ENCODE measurements around the gene ZFHX3. TPM values are rescaled to one million over a fixed set of nuclear protein-coding genes. Genes with fewer than 3 reads are reported as not detected.

Gene ZFHX3
- total RNA-seq, 2 donors from 2014 or later, result 0.79 to 2.2 TPM

DNA sequence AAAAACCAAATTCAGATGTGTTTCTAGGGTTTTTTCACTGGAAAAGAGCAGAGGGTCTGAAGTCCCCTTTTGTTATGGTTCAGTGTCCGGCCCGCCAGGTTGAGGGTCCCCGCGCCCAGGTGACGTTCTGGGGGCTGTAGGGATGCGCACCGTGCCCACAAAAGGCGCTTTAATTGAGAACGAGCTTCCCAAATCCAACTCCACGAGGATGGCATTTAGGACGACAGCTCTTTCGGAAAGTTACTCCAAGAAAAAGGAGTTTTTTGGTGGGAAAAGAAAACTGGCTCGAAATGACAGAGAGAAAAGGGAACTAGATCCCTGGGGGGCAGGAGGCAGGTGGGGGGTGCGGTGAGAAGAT lies 15.9 kb upstream of the ZFHX3 start:
- Mint-ChIP-seq H3K27me3 (ENCODE audit: insufficient read depth) (peaks cover 100% of the 10 kb centered on the region), H3K27ac (no peak overlapping the region), H3K4me3 (no peak overlapping the region), H3K36me3 (ENCODE audit: low read depth) (no peaks in the 10 kb centered on the region), H3K4me1 (peaks cover 22% of the 10 kb centered on the region), H3K9me3 (no peaks in the 10 kb centered on the region)
- H3K27me3 ChIP-seq (ENCODE audit: control insufficient read depth, insufficient read depth, low read length, poor library complexity, severe bottlenecking), result peaks cover 100% of the 10 kb centered on the region
- WGBS, 2 experiments (ENCODE audit: insufficient coverage in 1 of 2, insufficient read length in 1 of 2), result 2 to 4% methylated on average over 10 to 14 of the region's 14 CpGs
- no peak overlapping the region for H3K9ac ChIP-seq (ENCODE audit: extremely low read depth, low read length, poor library complexity, severe bottlenecking)
- no peaks in the 10 kb centered on the region for H3K9me3 ChIP-seq (ENCODE audit: control insufficient read depth, low read length)
- no peak for DNase-seq
- H3K36me3 ChIP-seq (ENCODE audit: control insufficient read depth, insufficient read depth, low read length), result no peaks in the 10 kb centered on the region
- no peak overlapping the region for H3K27ac ChIP-seq (ENCODE audit: low read depth, low read length)
- TF ChIP-seq, protein P1, sequence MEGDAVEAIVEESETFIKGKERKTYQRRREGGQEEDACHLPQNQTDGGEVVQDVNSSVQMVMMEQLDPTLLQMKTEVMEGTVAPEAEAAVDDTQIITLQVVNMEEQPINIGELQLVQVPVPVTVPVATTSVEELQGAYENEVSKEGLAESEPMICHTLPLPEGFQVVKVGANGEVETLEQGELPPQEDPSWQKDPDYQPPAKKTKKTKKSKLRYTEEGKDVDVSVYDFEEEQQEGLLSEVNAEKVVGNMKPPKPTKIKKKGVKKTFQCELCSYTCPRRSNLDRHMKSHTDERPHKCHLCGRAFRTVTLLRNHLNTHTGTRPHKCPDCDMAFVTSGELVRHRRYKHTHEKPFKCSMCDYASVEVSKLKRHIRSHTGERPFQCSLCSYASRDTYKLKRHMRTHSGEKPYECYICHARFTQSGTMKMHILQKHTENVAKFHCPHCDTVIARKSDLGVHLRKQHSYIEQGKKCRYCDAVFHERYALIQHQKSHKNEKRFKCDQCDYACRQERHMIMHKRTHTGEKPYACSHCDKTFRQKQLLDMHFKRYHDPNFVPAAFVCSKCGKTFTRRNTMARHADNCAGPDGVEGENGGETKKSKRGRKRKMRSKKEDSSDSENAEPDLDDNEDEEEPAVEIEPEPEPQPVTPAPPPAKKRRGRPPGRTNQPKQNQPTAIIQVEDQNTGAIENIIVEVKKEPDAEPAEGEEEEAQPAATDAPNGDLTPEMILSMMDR (conservative IDR thresholded peaks at IDR 0.05), result no peak
- no peaks in the 10 kb centered on the region for H3K4me1 ChIP-seq (ENCODE audit: control insufficient read depth, insufficient read depth, low read length)
- peak overlapping the region; percentile 48 for H3K4me3 ChIP-seq (ENCODE audit: low read length)

DNA sequence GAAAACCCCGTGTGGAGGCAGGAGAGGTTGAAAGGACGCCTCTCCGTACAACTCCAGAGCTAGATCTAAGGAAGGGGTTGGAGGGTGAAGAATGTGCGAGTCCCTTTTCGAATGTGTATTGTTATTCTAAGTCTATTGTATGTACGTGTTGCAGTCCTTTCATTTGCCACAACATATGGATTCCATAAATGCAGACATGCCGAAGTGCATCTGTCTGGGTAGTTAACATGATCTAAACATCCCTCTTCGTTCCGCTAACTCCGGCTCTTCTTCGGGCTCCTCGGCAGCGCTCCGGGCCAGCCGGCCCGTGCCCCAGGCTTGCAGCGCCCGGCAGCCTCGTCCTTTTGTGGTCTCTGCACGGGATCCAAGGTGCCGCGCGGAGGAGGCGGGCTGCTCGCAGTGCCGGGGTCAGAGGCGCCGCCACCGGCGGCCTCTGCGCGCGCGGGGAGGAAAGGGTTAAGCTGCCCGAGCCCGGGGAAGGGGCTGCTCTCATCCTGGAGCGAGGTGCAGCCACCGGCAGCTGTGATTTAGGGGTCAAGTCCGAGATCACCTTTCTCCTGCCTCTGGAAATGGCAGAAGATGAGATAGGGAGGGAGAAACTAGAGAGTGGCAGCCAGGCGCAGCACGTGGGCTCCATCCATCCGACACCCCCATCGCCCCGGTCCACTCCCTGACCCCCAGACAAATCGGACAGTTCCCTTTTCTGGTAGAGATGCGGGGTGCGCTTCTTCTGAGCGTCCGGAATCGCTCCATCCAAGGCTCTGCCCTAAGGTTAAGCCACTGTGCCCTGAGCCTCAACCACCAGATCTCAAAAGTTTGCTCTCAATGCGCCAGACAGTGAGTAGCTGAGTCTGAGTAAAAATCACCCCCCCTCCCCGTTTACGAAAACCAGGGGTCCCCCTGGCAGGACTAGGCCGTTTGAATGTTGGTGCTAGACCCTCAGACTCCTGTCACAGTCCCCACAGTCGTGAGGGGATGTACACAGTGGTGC lies 15.1 kb upstream of the ZFHX3 start:
- peak; percentile 88 for DNase-seq
- H3K27ac Mint-ChIP-seq, result no peak overlapping the region
- H3K27me3 Mint-ChIP-seq (ENCODE audit: insufficient read depth), result peaks cover 94% of the 10 kb centered on the region
- H3K4me3 Mint-ChIP-seq, result no peak overlapping the region
- TF ChIP-seq, protein P1 (conservative IDR thresholded peaks at IDR 0.05), result no peak
- H3K9me3 Mint-ChIP-seq, result no peaks in the 10 kb centered on the region
- H3K27ac ChIP-seq (ENCODE audit: low read depth, low read length), result no peak overlapping the region
- WGBS, 2 experiments (ENCODE audit: insufficient coverage in 1 of 2, insufficient read length in 1 of 2), result 1 to 3% methylated on average over 41 to 55 of the region's 55 CpGs
- H3K36me3 ChIP-seq (ENCODE audit: control insufficient read depth, insufficient read depth, low read length), result no peaks in the 10 kb centered on the region
- peak overlapping the region; percentile 28 for H3K4me3 ChIP-seq (ENCODE audit: low read length)
- H3K4me1 Mint-ChIP-seq, result peaks cover 22% of the 10 kb centered on the region
- H3K9ac ChIP-seq (ENCODE audit: extremely low read depth, low read length, poor library complexity, severe bottlenecking), result no peak overlapping the region
- no peaks in the 10 kb centered on the region for H3K9me3 ChIP-seq (ENCODE audit: control insufficient read depth, low read length)
- no peaks in the 10 kb centered on the region for H3K4me1 ChIP-seq (ENCODE audit: control insufficient read depth, insufficient read depth, low read length)
- H3K27me3 ChIP-seq (ENCODE audit: control insufficient read depth, insufficient read depth, low read length, poor library complexity, severe bottlenecking), result peaks cover 92% of the 10 kb centered on the region
- no peaks in the 10 kb centered on the region for H3K36me3 Mint-ChIP-seq (ENCODE audit: low read depth)

DNA sequence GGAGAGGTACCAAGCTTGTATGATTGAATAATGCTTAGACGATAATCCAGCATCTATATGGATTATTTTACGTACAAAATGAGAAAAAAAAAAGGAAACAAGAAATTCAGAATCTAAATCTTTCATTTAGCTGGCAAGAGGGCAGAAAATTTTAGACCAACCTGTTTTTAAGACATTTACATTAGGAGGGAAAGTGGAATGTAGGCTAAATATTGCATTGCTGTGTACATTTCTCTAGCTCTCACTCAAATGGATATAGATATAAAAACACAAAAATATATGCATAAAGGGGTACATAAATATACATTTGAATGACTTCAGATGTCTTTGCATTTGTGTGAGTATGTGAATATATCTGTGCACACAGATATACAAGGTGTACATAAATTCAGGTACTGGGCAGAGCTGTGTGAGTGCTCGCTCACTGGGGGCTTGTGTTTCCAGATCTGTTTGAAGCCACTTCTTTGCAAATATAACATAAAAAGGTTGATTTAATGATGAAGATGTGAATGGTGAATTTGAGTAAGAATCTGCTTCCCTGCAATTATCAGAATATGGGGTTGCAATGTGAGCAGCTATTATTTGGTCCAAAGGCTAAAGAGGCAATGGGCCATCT lies 14.2 kb upstream of the ZFHX3 start:
- no peak overlapping the region for H3K27ac ChIP-seq (ENCODE audit: low read depth, low read length)
- no peaks in the 10 kb centered on the region for H3K9me3 ChIP-seq (ENCODE audit: control insufficient read depth, low read length)
- 23 to 41% methylated on average over 3 of the region's 3 CpGs for WGBS, 2 experiments (ENCODE audit: insufficient coverage in 1 of 2, insufficient read length in 1 of 2)
- TF ChIP-seq, protein P1 (conservative IDR thresholded peaks at IDR 0.05), result no peak
- H3K27ac Mint-ChIP-seq, result no peak overlapping the region
- H3K27me3 Mint-ChIP-seq (ENCODE audit: insufficient read depth), result peaks cover 85% of the 10 kb centered on the region
- no peaks in the 10 kb centered on the region for H3K4me1 ChIP-seq (ENCODE audit: control insufficient read depth, insufficient read depth, low read length)
- H3K9ac ChIP-seq (ENCODE audit: extremely low read depth, low read length, poor library complexity, severe bottlenecking), result no peak overlapping the region
- H3K27me3 ChIP-seq (ENCODE audit: control insufficient read depth, insufficient read depth, low read length, poor library complexity, severe bottlenecking), result peaks cover 88% of the 10 kb centered on the region
- DNase-seq, result no peak
- H3K4me3 Mint-ChIP-seq, result no peak overlapping the region
- H3K36me3 ChIP-seq (ENCODE audit: control insufficient read depth, insufficient read depth, low read length), result no peaks in the 10 kb centered on the region
- H3K4me1 Mint-ChIP-seq, result peaks cover 22% of the 10 kb centered on the region
- no peaks in the 10 kb centered on the region for H3K9me3 Mint-ChIP-seq
- H3K36me3 Mint-ChIP-seq (ENCODE audit: low read depth), result no peaks in the 10 kb centered on the region
- peak overlapping the region; percentile 28 for H3K4me3 ChIP-seq (ENCODE audit: low read length)
